WTC11 (cell line): ENCODE results near the gene PAF1. TPM values are rescaled to one million over a fixed set of nuclear protein-coding genes. Genes with fewer than 3 reads are reported as not detected.

ENCODE experiments used
- CREB1 ChIP-seq: sonication (generic); formaldehyde crosslinking; IDR thresholded peaks from 2 replicates; pipeline ENCODE4 v1.8.0; 2023; ENCODE audit warnings: mild to moderate bottlenecking, missing genetic modification reagents
- CREM ChIP-seq: sonication (generic); formaldehyde crosslinking; IDR thresholded peaks from 2 replicates; pipeline ENCODE4 v1.8.1; 2022; ENCODE audit warnings: mild to moderate bottlenecking, missing genetic modification reagents, moderate library complexity
- E2F1 ChIP-seq: sonication (generic); formaldehyde crosslinking; IDR thresholded peaks from 2 replicates; pipeline ENCODE4 v1.8.0; 2022; ENCODE audit warnings: mild to moderate bottlenecking, missing genetic modification reagents
- FOXP4 ChIP-seq: sonication (generic); formaldehyde crosslinking; IDR thresholded peaks from 2 replicates; pipeline ENCODE4 v1.8.0; 2022; ENCODE audit warnings: mild to moderate bottlenecking, missing genetic modification reagents
- KAT7 ChIP-seq: sonication (generic); formaldehyde crosslinking; IDR thresholded peaks from 2 replicates; pipeline ENCODE4 v1.8.1; 2023; ENCODE audit warnings: missing genetic modification reagents, mild to moderate bottlenecking, borderline replicate concordance
- MYBL2 ChIP-seq: sonication (generic); formaldehyde crosslinking; IDR thresholded peaks from 2 replicates; pipeline ENCODE4 v1.8.1; 2023; ENCODE audit warnings: mild to moderate bottlenecking, moderate library complexity, missing genetic modification reagents
- OVOL2 ChIP-seq: fragments of 250-450 bp; sonication (Bioruptor Pico); IDR thresholded peaks from 2 replicates; pipeline ENCODE4 v1.9.0; 2021; ENCODE audit warnings: mild to moderate bottlenecking, borderline replicate concordance
- PRDM15 ChIP-seq: sonication (generic); formaldehyde crosslinking; IDR thresholded peaks from 2 replicates; pipeline ENCODE4 v1.8.0; 2022; ENCODE audit warnings: missing genetic modification reagents
- RELA ChIP-seq: sonication (generic); formaldehyde crosslinking; IDR thresholded peaks from 2 replicates; pipeline ENCODE4 v1.8.1; 2022; ENCODE audit warnings: missing genetic modification reagents, mild to moderate bottlenecking, borderline replicate concordance
- SMAD3 ChIP-seq: sonication (generic); formaldehyde crosslinking; IDR thresholded peaks from 2 replicates; pipeline ENCODE4 v1.8.0; 2022; ENCODE audit warnings: missing genetic modification reagents, mild to moderate bottlenecking, borderline replicate concordance
- STAT6 ChIP-seq: sonication (generic); formaldehyde crosslinking; conservative IDR thresholded peaks from 2 replicates; pipeline ENCODE4 v1.8.1; 2023; ENCODE audit warnings: mild to moderate bottlenecking, low read depth, missing genetic modification reagents, moderate library complexity
- TEAD4 ChIP-seq: sonication (generic); formaldehyde crosslinking; IDR thresholded peaks from 2 replicates; pipeline ENCODE4 v1.8.0; 2022; ENCODE audit warnings: mild to moderate bottlenecking, missing genetic modification reagents
- ZMAT4 ChIP-seq: fragments of 250-450 bp; sonication (Bioruptor Pico); IDR thresholded peaks from 2 replicates; pipeline ENCODE4 v1.9.0; 2021; ENCODE audit warnings: mild to moderate bottlenecking
- ZNF263 ChIP-seq: sonication (generic); formaldehyde crosslinking; IDR thresholded peaks from 2 replicates; pipeline ENCODE4 v1.8.1; 2022; ENCODE audit warnings: low read depth, mild to moderate bottlenecking, moderate library complexity, missing genetic modification reagents
- ZNF423 ChIP-seq: fragments of 250-450 bp; sonication (Bioruptor Pico); IDR thresholded peaks from 2 replicates; pipeline ENCODE4 v2.1.2; 2022; ENCODE audit warnings: mild to moderate bottlenecking, moderate library complexity
- ZNF671 ChIP-seq: fragments of 250-450 bp; sonication (Bioruptor Pico); IDR thresholded peaks from 2 replicates; pipeline ENCODE4 v1.8.0; 2021; ENCODE audit warnings: mild to moderate bottlenecking
- total RNA-seq: library from RNA; stranded (reverse); gene quantifications from 3 replicates; pipeline ENCODE4 v1.2.3, GENCODE V29; 2021
- TF ChIP-seq, protein P1 (sequence below): sonication (generic); formaldehyde crosslinking; IDR thresholded peaks from 2 replicates; pipeline ENCODE4 v1.8.1; 2022; ENCODE audit warnings: low read depth, missing genetic modification reagents, borderline replicate concordance
- TF ChIP-seq, protein P2 (sequence below): sonication (generic); formaldehyde crosslinking; IDR thresholded peaks from 2 replicates; pipeline ENCODE4 v1.8.1; 2023; ENCODE audit warnings: mild to moderate bottlenecking, missing genetic modification reagents, moderate library complexity
- TF ChIP-seq, protein P3 (sequence below): sonication (generic); formaldehyde crosslinking; IDR thresholded peaks from 2 replicates; pipeline ENCODE4 v1.8.0; 2022; ENCODE audit warnings: mild to moderate bottlenecking, missing genetic modification reagents
- TF ChIP-seq, protein P4 (sequence below): fragments of 250-450 bp; sonication (Bioruptor Pico); IDR thresholded peaks from 2 replicates; pipeline ENCODE4 v1.9.0; 2021; ENCODE audit warnings: mild to moderate bottlenecking, borderline replicate concordance

The PAF1 gene
- total RNA-seq, 1 experiment from 2014 or later: 27.8 TPM

- TF ChIP-seq, protein P1, sequence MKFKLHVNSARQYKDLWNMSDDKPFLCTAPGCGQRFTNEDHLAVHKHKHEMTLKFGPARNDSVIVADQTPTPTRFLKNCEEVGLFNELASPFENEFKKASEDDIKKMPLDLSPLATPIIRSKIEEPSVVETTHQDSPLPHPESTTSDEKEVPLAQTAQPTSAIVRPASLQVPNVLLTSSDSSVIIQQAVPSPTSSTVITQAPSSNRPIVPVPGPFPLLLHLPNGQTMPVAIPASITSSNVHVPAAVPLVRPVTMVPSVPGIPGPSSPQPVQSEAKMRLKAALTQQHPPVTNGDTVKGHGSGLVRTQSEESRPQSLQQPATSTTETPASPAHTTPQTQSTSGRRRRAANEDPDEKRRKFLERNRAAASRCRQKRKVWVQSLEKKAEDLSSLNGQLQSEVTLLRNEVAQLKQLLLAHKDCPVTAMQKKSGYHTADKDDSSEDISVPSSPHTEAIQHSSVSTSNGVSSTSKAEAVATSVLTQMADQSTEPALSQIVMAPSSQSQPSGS (CRISPR knock-in tag): no peak
- no peak for TF ChIP-seq OVOL2 (CRISPR knock-in tag)
- no peak for TF ChIP-seq E2F1 (CRISPR knock-in tag)
- no peak for TF ChIP-seq ZMAT4 (CRISPR knock-in tag)
- 0 out of 2 replicates have a peak, but pooled peaks have one; percentile 22 for TF ChIP-seq ZNF423
- no peak for TF ChIP-seq ZNF671 (CRISPR knock-in tag)
- no peak for TF ChIP-seq CREM (CRISPR knock-in tag)
- TF ChIP-seq, protein P2, sequence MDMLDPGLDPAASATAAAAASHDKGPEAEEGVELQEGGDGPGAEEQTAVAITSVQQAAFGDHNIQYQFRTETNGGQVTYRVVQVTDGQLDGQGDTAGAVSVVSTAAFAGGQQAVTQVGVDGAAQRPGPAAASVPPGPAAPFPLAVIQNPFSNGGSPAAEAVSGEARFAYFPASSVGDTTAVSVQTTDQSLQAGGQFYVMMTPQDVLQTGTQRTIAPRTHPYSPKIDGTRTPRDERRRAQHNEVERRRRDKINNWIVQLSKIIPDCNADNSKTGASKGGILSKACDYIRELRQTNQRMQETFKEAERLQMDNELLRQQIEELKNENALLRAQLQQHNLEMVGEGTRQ (CRISPR knock-in tag): no peak
- TF ChIP-seq MYBL2 (CRISPR knock-in tag): 0 out of 2 replicates have a peak, but pooled peaks have one; percentile 47
- no peak for TF ChIP-seq SMAD3 (CRISPR knock-in tag)
- TF ChIP-seq PRDM15 (CRISPR knock-in tag): no peak
- TF ChIP-seq STAT6 (CRISPR knock-in tag): no peak
- TF ChIP-seq, protein P3, sequence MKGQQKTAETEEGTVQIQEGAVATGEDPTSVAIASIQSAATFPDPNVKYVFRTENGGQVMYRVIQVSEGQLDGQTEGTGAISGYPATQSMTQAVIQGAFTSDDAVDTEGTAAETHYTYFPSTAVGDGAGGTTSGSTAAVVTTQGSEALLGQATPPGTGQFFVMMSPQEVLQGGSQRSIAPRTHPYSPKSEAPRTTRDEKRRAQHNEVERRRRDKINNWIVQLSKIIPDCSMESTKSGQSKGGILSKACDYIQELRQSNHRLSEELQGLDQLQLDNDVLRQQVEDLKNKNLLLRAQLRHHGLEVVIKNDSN (CRISPR knock-in tag): no peak
- no peak for TF ChIP-seq KAT7 (CRISPR knock-in tag)
- no peak for TF ChIP-seq ZNF263 (CRISPR knock-in tag)
- no peak for TF ChIP-seq CREB1 (CRISPR knock-in tag)
- TF ChIP-seq, protein P4, sequence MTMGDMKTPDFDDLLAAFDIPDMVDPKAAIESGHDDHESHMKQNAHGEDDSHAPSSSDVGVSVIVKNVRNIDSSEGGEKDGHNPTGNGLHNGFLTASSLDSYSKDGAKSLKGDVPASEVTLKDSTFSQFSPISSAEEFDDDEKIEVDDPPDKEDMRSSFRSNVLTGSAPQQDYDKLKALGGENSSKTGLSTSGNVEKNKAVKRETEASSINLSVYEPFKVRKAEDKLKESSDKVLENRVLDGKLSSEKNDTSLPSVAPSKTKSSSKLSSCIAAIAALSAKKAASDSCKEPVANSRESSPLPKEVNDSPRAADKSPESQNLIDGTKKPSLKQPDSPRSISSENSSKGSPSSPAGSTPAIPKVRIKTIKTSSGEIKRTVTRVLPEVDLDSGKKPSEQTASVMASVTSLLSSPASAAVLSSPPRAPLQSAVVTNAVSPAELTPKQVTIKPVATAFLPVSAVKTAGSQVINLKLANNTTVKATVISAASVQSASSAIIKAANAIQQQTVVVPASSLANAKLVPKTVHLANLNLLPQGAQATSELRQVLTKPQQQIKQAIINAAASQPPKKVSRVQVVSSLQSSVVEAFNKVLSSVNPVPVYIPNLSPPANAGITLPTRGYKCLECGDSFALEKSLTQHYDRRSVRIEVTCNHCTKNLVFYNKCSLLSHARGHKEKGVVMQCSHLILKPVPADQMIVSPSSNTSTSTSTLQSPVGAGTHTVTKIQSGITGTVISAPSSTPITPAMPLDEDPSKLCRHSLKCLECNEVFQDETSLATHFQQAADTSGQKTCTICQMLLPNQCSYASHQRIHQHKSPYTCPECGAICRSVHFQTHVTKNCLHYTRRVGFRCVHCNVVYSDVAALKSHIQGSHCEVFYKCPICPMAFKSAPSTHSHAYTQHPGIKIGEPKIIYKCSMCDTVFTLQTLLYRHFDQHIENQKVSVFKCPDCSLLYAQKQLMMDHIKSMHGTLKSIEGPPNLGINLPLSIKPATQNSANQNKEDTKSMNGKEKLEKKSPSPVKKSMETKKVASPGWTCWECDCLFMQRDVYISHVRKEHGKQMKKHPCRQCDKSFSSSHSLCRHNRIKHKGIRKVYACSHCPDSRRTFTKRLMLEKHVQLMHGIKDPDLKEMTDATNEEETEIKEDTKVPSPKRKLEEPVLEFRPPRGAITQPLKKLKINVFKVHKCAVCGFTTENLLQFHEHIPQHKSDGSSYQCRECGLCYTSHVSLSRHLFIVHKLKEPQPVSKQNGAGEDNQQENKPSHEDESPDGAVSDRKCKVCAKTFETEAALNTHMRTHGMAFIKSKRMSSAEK: no peak
- TF ChIP-seq TEAD4 (CRISPR knock-in tag): no peak
- TF ChIP-seq RELA (CRISPR knock-in tag): no peak
- TF ChIP-seq FOXP4 (CRISPR knock-in tag): no peak
Measured at GRCh38 chr19:39412867-39413271, 22.0 kb upstream of the PAF1 start (continued).
